CD4-positive, CD25-positive, alpha-beta regulatory T cell (primary cell): ENCODE measurements around the gene BAG5. TPM values are rescaled to one million over a fixed set of nuclear protein-coding genes. Genes with fewer than 3 reads are reported as not detected.

Experiments used
- ATAC-seq, 2 donors: fragments of 150-1000 bp; cut with Tn5 transposase; one replicate each; pipeline ENCODE4 v1.10.0; 2021; ENCODE audit warnings: low read depth in 2 of 2, moderate number of reproducible peaks in 2 of 2, moderate library complexity in 1 of 2
- DNase-seq, 3 donors: peaks; one replicate each; pipeline versions ENCODE4 v3.0.0 to v3.0.0-alpha.2; 2012 to 2022; ENCODE audit warnings: mixed read lengths in 1 of 3
- H3K27ac ChIP-seq: one replicate; pipeline ENCODE4 v1.7.0; 2013; ENCODE audit warnings: mild to moderate bottlenecking, low read length; ENCODE audit not compliant: insufficient read depth, poor library complexity, severe bottlenecking
- H3K27me3 ChIP-seq: one replicate; pipeline ENCODE4 v1.7.0; 2013; ENCODE audit warnings: low read length; ENCODE audit not compliant: control insufficient read depth, insufficient read depth
- H3K36me3 ChIP-seq: one replicate; pipeline ENCODE4 v1.7.0; 2013; ENCODE audit warnings: mild to moderate bottlenecking, low read length, moderate library complexity; ENCODE audit not compliant: control insufficient read depth, insufficient read depth
- H3K4me1 ChIP-seq: 2 replicates; pipeline ENCODE4 v1.7.0; 2013; ENCODE audit warnings: mild to moderate bottlenecking, low read length; ENCODE audit not compliant: insufficient read depth, control insufficient read depth, poor library complexity, severe bottlenecking
- H3K4me3 ChIP-seq: one replicate; pipeline ENCODE4 v1.7.0; 2013; ENCODE audit warnings: low read depth, mild to moderate bottlenecking, low read length, moderate library complexity
- H3K9me3 ChIP-seq, 2 experiments: 1 replicate in 1 of 2; 2 replicates in 1 of 2; pipeline ENCODE4 v1.7.0; 2013; ENCODE audit warnings: low read length in 2 of 2, mild to moderate bottlenecking in 1 of 2, moderate library complexity in 1 of 2; ENCODE audit not compliant: control insufficient read depth in 2 of 2
- H3K27ac Mint-ChIP-seq, 3 donors: one replicate each; pipeline ENCODE4 v1.8.0; 2020 to 2022; ENCODE audit warnings: mild to moderate bottlenecking in 3 of 3, mixed read lengths in 3 of 3, moderate library complexity in 2 of 3
- H3K27me3 Mint-ChIP-seq: one replicate; pipeline ENCODE4 v1.8.0; 2022; ENCODE audit warnings: mild to moderate bottlenecking, mixed read lengths
- H3K36me3 Mint-ChIP-seq: one replicate; pipeline ENCODE4 v1.8.0; 2020; ENCODE audit warnings: mixed read lengths
- H3K4me1 Mint-ChIP-seq, 4 donors: one replicate each; pipeline ENCODE4 v1.8.0; 2020 to 2022; ENCODE audit warnings: mixed read lengths in 4 of 4, mild to moderate bottlenecking in 1 of 4
- H3K4me3 Mint-ChIP-seq, 4 donors: one replicate each; pipeline ENCODE4 v1.8.0; 2020 to 2022; ENCODE audit warnings: mild to moderate bottlenecking in 4 of 4, mixed read lengths in 4 of 4, moderate library complexity in 3 of 4
- H3K9me3 Mint-ChIP-seq, 7 donors: one replicate each; pipeline ENCODE4 v1.8.0; 2020 to 2022; ENCODE audit warnings: mixed read lengths in 7 of 7, mild to moderate bottlenecking in 3 of 7, moderate library complexity in 2 of 7
- polyA plus RNA-seq, 4 donors: library from polyadenylated mRNA; unstranded; fragments of 300-500 nt; fragmentation: Illumina TruSeq; gene quantifications; one replicate each; pipeline ENCODE4 v1.2.3, GENCODE V29; 2021
- total RNA-seq: library from RNA; stranded (reverse); gene quantifications from one replicate; pipeline ENCODE4 v1.2.3, GENCODE V29; 2022

BAG5 gene
- total and polyA plus RNA-seq, 5 donors from 2014 or later: 31.8 to 42.4 (median 38.8) TPM

- H3K36me3 ChIP-seq: no peaks in the 10 kb centered on the region
- Mint-ChIP-seq H3K27ac (no peak overlapping the region), H3K27me3 (peaks cover 4% of the 10 kb centered on the region), H3K4me3 (no peak overlapping the region), H3K36me3 (no peaks in the 10 kb centered on the region), H3K9me3 (peaks cover 0 to 1% (median 0%) of the 10 kb centered on the region in 7 donors), H3K4me1 (peaks cover 0 to 29% (median 9%) of the 10 kb centered on the region in 4 donors)
- no peaks in the 10 kb centered on the region for H3K9me3 ChIP-seq
- ATAC-seq: no peak
- H3K27me3 ChIP-seq: no peaks in the 10 kb centered on the region
- H3K27ac ChIP-seq: no peak overlapping the region
- peaks cover 24% of the 10 kb centered on the region for H3K4me1 ChIP-seq
- no peak for DNase-seq
- H3K4me3 ChIP-seq: no peak overlapping the region
These were observed 29.1 kb downstream of the BAG5 start for GRCh38 chr14:103533137-103533998.

- H3K27me3 ChIP-seq: no peaks in the 10 kb centered on the region
- H3K4me1 Mint-ChIP-seq: peaks cover 0 to 36% (median 12%) of the 10 kb centered on the region in 4 donors
- ATAC-seq (no peak), DNase-seq (no peak)
- peaks cover 0 to 2% (median 0%) of the 10 kb centered on the region in 7 donors for H3K9me3 Mint-ChIP-seq
- no peak overlapping the region for H3K27ac ChIP-seq
- peak overlapping the region in 1 of 4 donors; percentile 54 for H3K4me3 Mint-ChIP-seq
- H3K36me3 Mint-ChIP-seq: no peaks in the 10 kb centered on the region
- H3K36me3 ChIP-seq: no peaks in the 10 kb centered on the region
- H3K27ac Mint-ChIP-seq: no peak overlapping the region
- peaks cover 29% of the 10 kb centered on the region for H3K4me1 ChIP-seq
- peaks cover 4% of the 10 kb centered on the region for H3K27me3 Mint-ChIP-seq
- H3K4me3 ChIP-seq: no peak overlapping the region
- H3K9me3 ChIP-seq: no peaks in the 10 kb centered on the region
These were observed 30.0 kb downstream of the BAG5 start for GRCh38 chr14:103532216-103533136.

GRCh38 chr14:103531421-103532215, 30.8 kb downstream of the BAG5 start:
- no peak for DNase-seq
- H3K27ac ChIP-seq: no peak overlapping the region
- no peaks in the 10 kb centered on the region for H3K9me3 ChIP-seq
- H3K27me3 ChIP-seq: no peaks in the 10 kb centered on the region
- no peak for ATAC-seq
- Mint-ChIP-seq H3K4me1 (peaks cover 0 to 42% (median 14%) of the 10 kb centered on the region in 4 donors), H3K9me3 (peaks cover 0 to 3% (median 0%) of the 10 kb centered on the region in 7 donors), H3K27me3 (peaks cover 4% of the 10 kb centered on the region), H3K36me3 (no peaks in the 10 kb centered on the region), H3K27ac (peak overlapping the region in 1 of 3 donors; percentile 94), H3K4me3 (peak overlapping the region in 3 of 4 donors; percentile 4 to 91 (median 54))
- no peaks in the 10 kb centered on the region for H3K36me3 ChIP-seq
- peaks cover 29% of the 10 kb centered on the region for H3K4me1 ChIP-seq
- H3K4me3 ChIP-seq: no peak overlapping the region

- H3K27ac ChIP-seq: no peak overlapping the region
- no peak overlapping the region for H3K4me3 ChIP-seq
- Mint-ChIP-seq H3K4me1 (peaks cover 0 to 45% (median 14%) of the 10 kb centered on the region in 4 donors), H3K27me3 (peaks cover 8% of the 10 kb centered on the region), H3K9me3 (peaks cover 0 to 3% (median 0%) of the 10 kb centered on the region in 7 donors), H3K27ac (peak overlapping the region in 1 of 3 donors; percentile 62), H3K36me3 (no peaks in the 10 kb centered on the region), H3K4me3 (peak overlapping the region; percentile 73 to 95 (median 91))
- peaks cover 29% of the 10 kb centered on the region for H3K4me1 ChIP-seq
- DNase-seq (no peak), ATAC-seq (no peak)
- no peaks in the 10 kb centered on the region for H3K36me3 ChIP-seq
- H3K9me3 ChIP-seq: no peaks in the 10 kb centered on the region
- no peaks in the 10 kb centered on the region for H3K27me3 ChIP-seq
These were observed 31.6 kb downstream of the BAG5 start for GRCh38 chr14:103530831-103531230.

- ATAC-seq (no peak), DNase-seq (no peak)
- H3K27ac ChIP-seq: no peak overlapping the region
- Mint-ChIP-seq H3K9me3 (peaks cover 0 to 3% (median 0%) of the 10 kb centered on the region in 7 donors), H3K27me3 (peaks cover 9% of the 10 kb centered on the region), H3K4me3 (peak overlapping the region; percentile 73 to 95 (median 91)), H3K27ac (peak overlapping the region in 2 of 3 donors; percentile 62 to 92), H3K4me1 (peaks cover 0 to 46% (median 14%) of the 10 kb centered on the region in 4 donors), H3K36me3 (no peaks in the 10 kb centered on the region)
- H3K4me3 ChIP-seq: no peak overlapping the region
- H3K9me3 ChIP-seq: no peaks in the 10 kb centered on the region
- peaks cover 29% of the 10 kb centered on the region for H3K4me1 ChIP-seq
- no peaks in the 10 kb centered on the region for H3K27me3 ChIP-seq
- H3K36me3 ChIP-seq: no peaks in the 10 kb centered on the region
These were observed 32.1 kb downstream of the BAG5 start for GRCh38 chr14:103530390-103530789.

GRCh38 chr14:103529383-103530365, 32.8 kb downstream of the BAG5 start:
- H3K27me3 ChIP-seq: no peaks in the 10 kb centered on the region
- ATAC-seq (no peak), DNase-seq (no peak)
- Mint-ChIP-seq H3K27ac (peak overlapping the region; percentile 92 to 98 (median 97)), H3K36me3 (no peaks in the 10 kb centered on the region), H3K4me3 (peak overlapping the region; percentile 90 to 95 (median 91)), H3K4me1 (peaks cover 0 to 46% (median 14%) of the 10 kb centered on the region in 4 donors), H3K27me3 (peaks cover 13% of the 10 kb centered on the region), H3K9me3 (peaks cover 0 to 3% (median 0%) of the 10 kb centered on the region in 7 donors)
- H3K4me1 ChIP-seq: peaks cover 29% of the 10 kb centered on the region
- peak overlapping the region; percentile 78 for H3K4me3 ChIP-seq
- H3K27ac ChIP-seq: peak overlapping the region; percentile 83
- H3K9me3 ChIP-seq: no peaks in the 10 kb centered on the region
- H3K36me3 ChIP-seq: no peaks in the 10 kb centered on the region
